Activated T-cell treated with anti-CD3 and anti-CD28 coated beads for 24 hours (primary cell): ENCODE measurements around the gene SLC25A51.

Experiments
- DNase-seq: peaks from one replicate; pipeline ENCODE4 v3.0.0-alpha.2; 2020; ENCODE audit warnings: low read depth

SLC25A51 gene

GRCh38 chr9:37937366-37937765 is 33.4 kb upstream of the SLC25A51 start:
- DNase-seq: no peak

- no peak for DNase-seq
Observed at GRCh38 chr9:37936965-37937364, 33.0 kb upstream of the SLC25A51 start.

- DNase-seq: no peak
Observed at GRCh38 chr9:37936376-37936775, 32.4 kb upstream of the SLC25A51 start.

DNA sequence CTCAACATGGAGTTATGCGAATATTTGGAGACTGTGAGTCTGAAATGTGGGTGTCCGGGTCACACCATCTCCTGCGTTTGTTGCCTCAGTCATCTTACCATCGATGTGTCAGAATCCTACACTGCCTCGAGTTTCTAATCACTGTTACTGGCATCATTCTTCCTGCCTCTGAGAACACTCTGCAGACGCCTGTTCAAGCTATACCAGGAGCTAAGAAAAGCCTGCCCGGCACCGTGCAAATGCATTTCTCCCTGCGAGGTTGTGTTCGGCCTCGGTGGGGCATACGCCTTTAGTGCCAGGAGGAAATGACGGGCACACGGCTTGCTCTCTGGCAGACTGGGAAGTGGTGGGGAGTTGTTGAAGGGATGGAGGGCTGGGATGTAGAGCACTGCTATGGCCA is 31.2 kb upstream of the SLC25A51 start:
- no peak for DNase-seq

DNA sequence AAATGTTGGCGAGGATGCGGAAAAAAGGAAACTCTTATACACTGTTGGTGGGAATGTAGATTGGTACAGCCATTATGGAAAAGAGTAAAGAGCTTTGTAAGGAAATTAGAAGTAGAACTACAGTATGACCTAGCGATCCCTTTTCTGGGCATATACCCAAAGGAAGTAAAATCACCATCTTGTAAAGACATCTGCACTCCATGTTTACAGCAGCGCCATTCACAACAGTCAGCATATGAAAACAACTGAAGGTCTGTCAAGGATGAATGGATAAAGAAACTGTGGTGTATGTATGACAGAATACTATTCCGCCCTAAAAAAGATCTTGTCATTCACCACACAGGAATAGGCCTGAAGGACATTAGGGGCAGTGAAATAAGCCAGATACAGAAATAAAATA is 27.7 kb upstream of the SLC25A51 start:
- DNase-seq: no peak

GRCh38 chr9:37929441-37929895 is 25.5 kb upstream of the SLC25A51 start:
- DNase-seq: no peak

DNA sequence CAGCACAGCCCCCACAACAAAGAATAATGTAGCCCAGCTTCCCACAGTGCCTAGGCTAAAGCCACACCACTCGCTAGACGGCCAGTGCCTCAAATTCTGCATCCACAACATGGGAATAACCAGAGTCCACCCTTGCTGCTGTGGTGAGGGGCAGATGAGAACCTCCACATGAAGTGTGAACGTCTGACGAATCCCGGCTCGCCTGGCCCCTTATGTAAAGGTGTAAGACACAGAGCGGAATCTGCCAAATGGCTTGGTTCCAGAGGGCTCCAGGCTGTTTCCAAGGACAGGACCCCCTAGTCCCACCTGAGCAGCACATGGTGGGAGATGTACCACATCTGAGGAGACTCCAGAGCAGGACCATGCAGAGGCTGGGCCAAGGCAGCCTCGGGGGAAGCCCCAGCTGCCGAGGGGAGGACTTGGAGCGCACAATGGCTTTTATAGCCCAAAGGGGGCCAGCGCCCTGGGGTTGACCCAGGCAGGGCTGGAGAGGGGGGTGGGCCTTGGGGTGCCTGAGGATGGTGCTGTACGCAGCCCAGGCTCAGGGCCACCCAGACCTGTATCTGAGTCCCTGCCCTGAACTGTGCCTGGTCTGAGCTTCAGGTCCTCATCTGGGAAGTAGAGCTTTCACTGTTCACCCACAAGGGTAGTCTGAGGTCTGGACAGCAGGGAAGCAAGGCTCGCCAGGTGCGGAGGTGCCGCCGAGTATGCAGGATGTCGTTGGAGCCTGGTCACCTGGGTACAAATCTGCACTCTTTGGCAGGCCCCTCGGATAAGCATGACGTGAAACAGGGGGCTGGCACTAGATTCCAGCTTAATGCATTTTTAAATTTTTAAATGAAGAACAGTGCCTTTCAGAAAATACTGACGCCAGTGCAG is 24.9 kb upstream of the SLC25A51 start:
- DNase-seq: no peak

GRCh38 chr9:37927601-37928551 is 23.9 kb upstream of the SLC25A51 start:
- DNase-seq: no peak

DNA sequence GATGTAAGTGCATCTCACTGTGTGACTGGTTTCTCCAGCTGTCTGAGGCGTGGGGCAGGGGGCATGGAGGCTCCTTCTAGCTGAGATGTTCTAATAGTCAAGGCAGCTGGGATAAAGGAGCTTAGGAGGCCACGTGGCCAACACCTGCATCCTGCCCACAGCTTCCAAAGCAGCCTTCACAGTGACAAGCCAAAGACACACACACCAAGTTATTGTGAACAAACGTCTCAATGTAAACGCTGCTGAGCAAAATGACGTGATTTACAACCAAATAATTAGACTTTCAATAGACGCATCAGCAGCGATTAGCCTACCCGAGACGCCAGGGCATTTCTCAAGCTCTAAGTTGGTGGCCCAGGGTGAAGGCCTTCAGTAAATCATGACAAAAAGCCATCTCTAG is 23.2 kb upstream of the SLC25A51 start:
- no peak for DNase-seq

GRCh38 chr9:37926737-37927118 is 22.8 kb upstream of the SLC25A51 start:
- no peak for DNase-seq

DNA sequence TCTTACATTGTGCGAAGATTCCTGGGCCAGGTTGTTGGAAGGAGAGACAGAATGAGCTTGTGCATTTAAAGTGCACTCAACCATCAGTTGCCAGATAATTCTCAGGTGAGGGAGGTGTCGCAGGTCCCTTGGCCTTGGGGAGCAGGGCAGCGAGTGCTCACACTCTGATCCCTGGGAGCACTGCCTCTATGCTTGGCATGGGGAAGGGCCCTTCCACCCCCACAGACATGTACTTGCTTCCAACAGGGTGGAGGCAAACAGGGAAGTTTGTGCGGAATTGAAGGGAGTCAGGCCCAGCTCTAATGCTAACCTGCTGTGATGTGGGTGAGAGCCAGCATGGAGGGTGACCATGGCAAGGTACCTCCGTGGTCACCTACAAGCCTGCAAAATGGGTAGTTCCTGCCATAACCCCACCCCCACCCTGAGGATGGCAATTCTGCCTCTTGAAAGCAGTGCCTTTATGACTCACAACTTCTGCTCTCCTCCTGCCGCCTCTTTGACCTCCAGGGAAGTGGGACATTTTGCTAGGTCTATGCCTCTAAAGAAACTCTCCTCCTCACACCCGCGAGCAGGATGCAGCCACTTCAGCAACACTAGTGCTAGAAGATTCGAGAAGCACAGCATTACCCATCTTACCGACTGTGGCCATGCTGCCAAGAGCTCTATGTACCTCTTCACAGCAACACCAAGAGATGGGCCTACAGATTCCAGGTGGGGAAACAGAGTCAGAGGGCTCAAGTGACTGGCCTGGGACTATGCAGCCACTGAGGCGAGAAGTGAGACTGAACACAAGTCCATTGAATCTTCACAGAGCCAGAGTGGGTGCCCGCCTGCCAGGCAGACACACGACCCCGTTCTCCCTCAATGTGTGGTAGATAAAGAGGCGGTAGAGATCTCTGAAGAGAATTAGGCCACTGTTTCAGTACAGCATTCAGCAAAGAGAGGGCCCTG is 22.1 kb upstream of the SLC25A51 start:
- no peak for DNase-seq

GRCh38 chr9:37925006-37925405 is 21.1 kb upstream of the SLC25A51 start:
- DNase-seq: no peak

DNA sequence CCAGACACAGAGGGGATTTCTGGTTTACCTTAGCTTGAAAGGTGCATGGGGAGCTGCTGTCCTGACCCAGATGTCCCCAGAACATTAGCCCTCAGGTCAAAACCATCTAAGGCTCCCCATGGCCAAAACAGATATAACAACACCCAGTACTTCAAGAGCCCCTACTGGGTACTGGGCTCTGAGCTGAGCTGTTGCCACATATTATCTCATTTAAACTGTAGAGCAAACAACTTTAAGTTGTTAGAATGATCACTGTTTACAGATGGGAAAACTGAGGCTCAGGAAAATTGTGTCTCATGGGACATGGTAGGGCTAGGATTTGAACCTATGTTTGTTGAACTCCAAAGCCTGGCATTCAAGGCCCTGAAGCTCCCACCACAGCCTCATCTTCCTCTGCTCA is 20.6 kb upstream of the SLC25A51 start:
- DNase-seq: no peak

DNA sequence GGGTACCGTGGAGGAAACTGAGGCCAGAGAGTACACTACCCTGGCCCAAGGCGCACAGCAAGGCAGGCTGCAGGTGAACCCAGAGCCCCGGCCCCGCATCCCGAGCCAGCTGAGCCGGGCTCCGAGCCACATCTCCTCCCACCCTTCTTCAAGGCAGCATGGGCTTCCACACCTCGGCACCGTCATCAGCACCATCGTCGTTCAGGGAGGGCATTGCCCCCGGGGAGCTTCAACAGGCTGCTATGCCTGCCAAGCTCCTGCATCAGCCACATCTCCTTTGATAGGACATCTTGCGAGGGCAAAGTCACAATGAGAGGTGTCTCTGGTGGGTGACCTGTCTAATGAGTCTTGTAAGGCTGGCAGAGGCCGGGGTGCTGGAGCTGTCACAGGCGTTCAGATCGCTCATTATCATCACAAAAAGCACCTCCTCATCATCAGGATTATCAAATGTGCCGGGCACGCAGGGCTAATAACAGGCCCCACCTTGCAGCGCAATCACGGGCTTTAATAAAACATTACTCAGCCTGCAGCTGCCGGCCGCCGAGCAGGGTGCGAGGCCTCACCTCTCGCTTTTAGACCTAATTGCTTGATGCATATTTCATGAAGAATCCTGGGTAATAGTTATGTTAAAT is 20.0 kb upstream of the SLC25A51 start:
- no peak for DNase-seq

DNA sequence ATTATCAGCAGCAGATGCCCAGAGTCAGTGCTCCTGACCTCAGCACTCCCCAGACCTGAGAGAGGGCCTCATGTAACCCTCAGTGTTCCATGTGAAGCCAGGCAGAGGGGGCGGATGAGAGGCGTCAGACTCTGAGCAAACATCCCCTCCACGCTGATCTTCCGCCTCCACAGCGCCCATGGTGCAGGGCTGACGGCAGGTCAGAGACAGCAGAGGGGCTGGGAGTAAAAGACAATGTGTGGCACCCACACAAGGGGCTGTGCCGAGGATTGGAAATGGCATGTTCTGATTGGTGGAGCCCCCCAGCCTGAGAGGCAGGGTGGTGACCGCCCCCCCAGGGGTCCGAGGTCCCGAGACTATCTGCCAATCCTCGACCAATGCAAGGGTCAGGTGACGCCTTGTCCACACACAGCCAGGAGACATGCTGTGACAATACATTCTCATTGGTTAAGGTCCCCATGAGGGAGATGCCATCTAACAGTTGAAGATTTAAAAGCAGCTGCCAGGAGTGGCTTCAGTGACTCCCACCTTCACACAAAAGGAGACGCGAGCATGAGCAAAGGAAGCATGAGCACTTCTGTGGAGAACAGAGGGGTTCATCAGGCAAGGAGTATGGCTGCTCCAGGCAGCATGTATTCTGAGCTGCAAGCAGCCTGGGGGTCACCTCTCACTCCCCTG is 19.3 kb upstream of the SLC25A51 start:
- DNase-seq: no peak

GRCh38 chr9:37922363-37923117 is 18.6 kb upstream of the SLC25A51 start:
- DNase-seq: no peak

DNA sequence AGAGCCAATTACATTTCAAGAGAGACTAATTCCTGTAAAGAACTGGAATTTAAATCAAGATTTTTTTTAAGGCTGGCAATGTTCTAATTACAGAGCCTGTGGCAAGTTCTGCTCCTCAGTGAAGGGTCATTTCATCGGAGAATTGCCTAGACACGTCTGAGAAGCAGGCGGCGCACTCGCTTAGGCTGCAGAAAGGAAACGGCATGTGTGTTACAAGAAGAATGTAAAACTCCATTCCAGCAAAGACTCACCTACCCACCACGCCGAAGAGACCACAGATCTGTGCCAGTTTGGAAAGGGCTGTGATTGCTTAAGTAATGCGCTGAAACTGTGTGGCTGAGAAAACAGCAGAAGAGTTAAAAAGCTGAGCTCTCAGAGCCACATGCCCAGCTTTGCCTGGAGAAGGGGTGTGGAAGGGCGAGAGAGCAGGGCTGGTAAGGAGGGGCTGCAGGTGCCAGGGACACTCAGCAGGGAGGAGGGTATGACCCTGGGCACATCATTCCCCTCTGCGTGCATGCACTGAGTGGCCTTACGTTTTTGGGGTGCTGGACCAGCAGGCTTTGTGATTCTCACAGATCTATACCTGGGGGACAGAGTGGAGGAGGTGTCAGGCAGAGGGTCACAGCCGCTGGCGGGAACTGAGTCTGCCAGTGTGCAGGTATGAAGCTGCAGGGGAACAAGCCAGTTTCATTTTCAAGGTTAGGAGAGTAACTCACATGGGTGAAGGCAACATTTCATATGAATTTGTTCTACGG is 17.8 kb upstream of the SLC25A51 start:
- DNase-seq: no peak

DNA sequence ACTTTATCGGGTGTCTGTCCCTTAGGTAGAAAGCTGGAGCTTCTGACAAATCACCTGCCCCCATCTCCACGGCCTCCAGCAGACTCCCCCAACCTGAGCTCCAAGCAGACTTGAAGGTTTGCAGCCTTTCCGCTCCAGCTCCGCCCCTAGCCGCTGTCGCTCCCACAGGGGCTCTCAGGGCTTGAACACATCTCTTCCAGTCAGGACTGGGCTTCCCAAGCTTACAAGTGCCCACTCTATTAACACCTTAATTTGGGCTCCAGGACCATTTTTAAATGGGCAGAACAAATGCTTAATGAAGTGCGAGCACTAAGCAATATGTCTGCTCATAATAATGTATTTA is 17.2 kb upstream of the SLC25A51 start:
- no peak for DNase-seq

- no peak for DNase-seq
Observed at GRCh38 chr9:37920471-37921167, 16.7 kb upstream of the SLC25A51 start.
